SIG-M5 (cell line): ENCODE results near the gene TRIM44.
"Not testable (repeated sequence)": the region's sequence is repeated elsewhere in the genome, so short reads cannot be mapped to it uniquely, and the experiment has no call there.

Experiments
- DNase-seq: peaks from one replicate; lab custom pipeline; 2025; lab: John Stamatoyannopoulos, UW

The TRIM44 gene

GRCh38 chr11:35672608-35673007, 10.0 kb downstream of the TRIM44 start:
- no peak for DNase-seq

GRCh38 chr11:35675901-35676610, 13.5 kb downstream of the TRIM44 start:
- DNase-seq = no peak

DNA sequence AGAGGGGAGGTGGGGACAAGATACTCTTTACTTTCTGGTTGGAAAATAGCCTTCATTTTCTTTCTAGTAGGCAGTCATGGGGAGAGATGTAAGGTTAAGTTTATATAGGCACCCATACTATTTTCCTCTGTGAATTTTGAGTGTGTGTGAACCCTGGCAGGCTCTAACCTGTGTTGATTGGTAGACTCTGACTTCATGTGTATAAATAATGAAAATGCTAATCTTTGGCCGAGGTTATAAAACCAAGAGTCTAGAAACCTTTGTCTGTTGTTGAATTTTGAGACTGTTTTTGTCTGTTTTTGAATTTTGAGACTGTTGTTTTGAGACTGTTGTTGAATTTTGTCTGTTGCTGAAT, 14.0 kb downstream of the TRIM44 start:
- no peak for DNase-seq

DNA sequence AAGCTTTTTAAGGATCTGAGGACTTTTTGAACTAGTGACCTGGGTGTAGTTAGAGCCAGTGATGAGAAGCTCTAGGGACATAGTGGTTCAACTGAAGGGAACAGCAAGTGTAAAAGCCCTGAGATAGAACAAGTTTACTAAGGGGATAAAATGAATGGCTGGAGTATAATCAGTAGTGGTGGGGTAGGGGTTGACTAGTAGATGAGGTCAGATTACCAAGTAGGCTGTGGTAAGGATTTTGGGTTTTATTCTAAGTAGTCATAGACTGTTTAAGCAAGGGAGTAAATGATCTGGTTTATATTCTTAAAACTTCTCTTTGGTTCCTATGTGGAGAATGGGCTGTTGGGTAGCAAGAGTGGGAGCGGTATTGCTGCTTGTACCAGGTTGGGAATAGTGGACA, 15.3 kb downstream of the TRIM44 start:
- no peak for DNase-seq

GRCh38 chr11:35678471-35678870, 15.9 kb downstream of the TRIM44 start:
- DNase-seq = no peak

DNA sequence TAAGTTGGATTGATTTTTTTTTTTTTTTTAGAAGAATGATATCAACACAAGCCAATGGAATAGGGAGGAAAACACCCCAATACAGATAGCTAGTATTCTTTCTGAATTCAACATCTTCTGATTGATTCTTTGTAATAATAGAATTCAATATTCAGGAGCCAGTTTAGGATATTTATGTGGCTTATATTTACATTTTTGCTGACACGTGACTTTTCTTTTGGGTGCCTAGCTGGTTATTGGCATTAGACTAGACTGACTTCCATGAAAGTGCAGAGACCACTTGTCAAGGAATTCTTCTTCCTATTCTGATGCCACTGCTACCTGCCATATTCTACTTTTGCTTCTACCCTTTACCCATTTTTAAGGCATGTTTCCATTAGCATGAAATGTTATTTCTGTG, 16.4 kb downstream of the TRIM44 start:
- no peak for DNase-seq

DNA sequence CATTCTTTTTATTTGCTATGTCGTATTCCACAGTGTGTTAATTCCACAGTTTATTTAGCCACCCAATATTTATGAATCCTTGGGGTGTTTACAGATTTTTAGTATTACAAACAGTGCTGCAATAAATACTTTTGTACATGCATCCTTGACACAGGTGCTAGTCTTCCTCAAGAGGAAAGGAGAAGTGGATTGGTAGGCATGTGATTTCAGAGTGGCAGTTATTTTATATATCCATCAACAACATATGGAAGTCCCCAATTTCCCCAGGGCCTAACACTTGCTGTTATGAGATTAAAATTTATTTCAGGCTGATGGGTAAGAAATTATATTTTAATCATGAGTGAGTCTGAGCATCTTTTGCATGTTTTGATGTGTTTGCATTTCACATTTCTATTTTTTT, 17.9 kb downstream of the TRIM44 start:
- no peak for DNase-seq

DNA sequence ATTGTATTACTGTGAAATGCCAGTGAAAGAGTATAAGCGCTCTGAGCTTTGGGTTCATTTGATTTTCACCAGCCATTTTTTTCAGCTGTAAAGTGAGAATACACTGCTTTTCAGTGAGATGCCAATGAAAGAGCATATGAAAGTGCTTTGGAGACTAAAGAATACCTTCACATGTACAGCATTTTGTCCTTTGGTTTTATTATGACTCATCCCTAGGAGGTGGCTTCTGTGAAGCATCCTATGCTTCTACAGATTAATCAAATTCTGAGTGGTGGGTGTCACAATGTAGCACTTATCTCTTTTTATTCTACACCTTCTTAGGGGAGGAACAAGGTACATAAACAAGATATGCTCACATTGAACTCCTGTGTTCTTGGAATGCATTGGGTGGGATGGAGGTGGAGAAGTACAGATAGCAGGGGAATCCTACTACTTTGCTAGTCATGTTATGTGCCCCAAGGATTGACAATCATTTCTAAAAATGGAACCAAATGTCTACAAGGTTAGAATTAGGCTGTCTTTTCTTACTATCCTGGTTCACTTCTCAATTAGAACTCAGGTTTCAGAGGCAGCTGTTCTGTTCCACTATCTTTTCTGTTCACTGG, 18.7 kb downstream of the TRIM44 start:
- no peak for DNase-seq

- DNase-seq = no peak
Observed at GRCh38 chr11:35682230-35683173, 19.9 kb downstream of the TRIM44 start.

DNA sequence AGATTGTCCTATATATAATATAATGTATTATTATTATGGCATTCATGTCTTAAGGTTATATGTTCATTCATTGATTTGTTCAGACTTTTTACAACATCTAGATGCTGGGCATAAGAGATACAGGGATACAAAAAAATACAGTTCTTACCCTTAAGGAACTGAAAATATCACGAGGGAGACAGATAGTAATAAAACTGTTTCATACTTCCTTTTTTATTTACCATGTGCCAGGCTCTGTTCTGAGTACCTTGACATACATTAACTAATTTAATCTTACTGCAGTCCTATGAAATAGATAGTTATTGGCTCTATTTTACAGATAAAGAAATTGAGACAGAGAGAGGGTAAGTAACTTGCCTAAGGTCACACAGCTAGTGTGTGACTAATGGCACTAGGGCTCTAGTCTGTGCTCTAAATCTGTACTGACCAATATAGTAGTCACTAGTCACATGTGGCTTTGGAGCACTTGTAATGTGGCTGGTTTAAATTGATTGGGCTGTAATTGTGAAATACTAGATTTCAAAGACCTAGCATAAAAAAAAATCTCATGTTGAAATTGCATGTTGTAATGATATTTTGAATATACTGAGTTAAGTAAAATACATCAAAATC, 21.3 kb downstream of the TRIM44 start:
- no peak for DNase-seq

- DNase-seq = no peak
Observed at GRCh38 chr11:35688023-35688422, 25.4 kb downstream of the TRIM44 start.

DNA sequence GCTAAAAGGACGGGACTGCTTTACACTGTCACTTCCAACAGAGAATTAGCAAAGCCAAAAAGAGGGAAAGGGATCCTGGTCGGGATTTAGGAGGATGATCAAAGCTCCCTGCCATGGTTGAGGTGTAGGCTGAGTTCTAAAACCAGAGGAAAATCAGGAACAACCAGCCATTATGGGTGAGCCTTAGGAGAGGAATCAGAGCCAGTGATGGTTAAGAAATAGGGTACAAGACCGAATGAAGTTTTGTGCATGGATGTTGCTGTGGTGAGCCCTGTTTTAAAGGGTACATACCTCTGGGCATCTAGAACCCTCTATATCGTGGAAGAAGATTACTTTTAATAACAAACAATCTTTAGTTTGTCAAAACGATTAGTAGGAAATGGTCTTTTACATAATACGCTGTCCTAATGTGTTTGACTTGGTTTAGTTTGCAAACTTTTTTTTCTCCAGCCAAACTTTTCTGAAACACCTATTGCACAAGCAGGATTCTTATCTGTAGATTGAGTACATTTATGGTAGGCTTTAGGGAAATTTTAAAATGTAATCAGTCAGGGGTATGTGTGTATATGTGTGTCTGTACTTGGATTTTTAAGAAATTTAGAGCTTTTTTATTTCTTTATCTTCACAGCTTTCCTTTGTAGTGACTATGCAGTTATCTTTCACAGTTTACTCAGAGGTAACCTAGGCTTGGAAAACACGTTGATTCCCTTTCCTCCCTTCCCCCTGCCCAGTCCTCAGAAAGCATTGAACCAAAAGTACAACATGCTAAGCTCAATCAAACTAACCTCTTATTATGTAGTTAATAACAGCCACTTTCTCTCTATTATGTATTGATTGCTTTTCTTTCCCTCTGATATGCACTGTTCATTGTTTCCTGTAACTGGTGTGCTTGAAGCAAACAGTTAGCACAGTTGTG, 26.8 kb downstream of the TRIM44 start:
- DNase-seq = no peak

GRCh38 chr11:35702126-35702525, 39.6 kb downstream of the TRIM44 start:
- no peak for DNase-seq

DNA sequence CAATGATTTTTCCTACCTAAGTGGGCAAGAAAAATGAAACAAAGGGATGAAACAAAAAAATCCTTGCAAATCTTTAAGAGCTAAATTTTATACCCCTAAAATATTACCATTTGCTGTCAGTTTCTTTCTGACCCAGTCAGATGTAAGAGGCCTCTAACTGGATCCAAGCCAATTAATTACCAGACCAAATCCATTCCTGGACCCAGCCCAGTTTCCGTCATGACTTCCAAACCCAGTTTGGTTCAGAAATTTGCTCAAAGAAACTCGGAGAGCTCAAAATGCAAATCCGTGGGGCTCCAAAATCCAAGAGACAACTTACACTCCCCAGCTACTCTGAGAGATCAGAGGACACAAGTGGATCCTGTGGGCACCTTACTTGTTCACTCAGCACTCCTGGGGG, 46.8 kb downstream of the TRIM44 start:
- no peak for DNase-seq

- DNase-seq = no peak
Observed at GRCh38 chr11:35711173-35711910, 48.8 kb downstream of the TRIM44 start.

- no peak for DNase-seq
Observed at GRCh38 chr11:35711924-35712323, 49.3 kb downstream of the TRIM44 start.

GRCh38 chr11:35712533-35712932, 50.0 kb downstream of the TRIM44 start:
- no peak for DNase-seq

DNA sequence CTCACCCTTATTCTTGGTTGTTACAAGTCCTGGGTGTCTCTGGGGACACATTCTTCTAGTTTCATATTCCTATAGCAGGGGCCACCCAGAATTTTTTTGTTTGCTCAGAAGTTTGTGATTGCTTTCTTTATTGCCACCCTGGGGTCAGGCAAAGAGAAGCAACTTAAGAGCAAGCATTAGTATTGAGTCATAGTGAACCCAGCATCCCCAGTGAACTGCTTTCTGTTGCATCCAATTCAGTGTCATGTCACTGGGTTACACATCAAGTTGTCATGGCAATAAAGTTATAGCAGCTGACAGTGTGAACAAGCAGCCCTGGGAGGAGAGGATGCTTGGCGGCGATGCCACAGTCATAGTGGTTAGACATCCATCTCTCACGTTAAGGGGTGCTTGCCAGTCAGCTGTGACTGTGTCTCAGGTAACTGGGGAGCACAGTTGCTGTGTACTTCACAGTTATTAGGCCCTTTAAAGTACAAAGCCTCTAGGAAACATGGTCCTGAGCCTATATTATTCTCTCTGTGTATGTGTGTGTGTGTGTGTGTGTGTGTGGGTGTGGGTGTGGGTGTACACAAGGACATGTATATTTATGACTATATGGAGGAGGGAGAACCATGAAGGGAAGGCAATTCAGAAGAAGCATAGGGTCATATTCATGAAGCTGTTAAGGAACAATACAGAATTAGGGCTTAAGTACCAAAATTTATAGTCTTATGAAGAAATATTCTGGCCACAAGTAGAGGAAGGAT, 52.5 kb downstream of the TRIM44 start:
- DNase-seq = no peak

GRCh38 chr11:35715677-35716076, 53.1 kb downstream of the TRIM44 start:
- DNase-seq = not testable (repeated sequence)

- no peak for DNase-seq
Observed at GRCh38 chr11:35717043-35717442, 54.5 kb downstream of the TRIM44 start.
